ENCODE data around the gene RHBDD1.
"Not testable (repeated sequence)": the region's sequence is repeated elsewhere in the genome, so short reads cannot be mapped to it uniquely, and the experiment has no call there.

The RHBDD1 gene

DNA sequence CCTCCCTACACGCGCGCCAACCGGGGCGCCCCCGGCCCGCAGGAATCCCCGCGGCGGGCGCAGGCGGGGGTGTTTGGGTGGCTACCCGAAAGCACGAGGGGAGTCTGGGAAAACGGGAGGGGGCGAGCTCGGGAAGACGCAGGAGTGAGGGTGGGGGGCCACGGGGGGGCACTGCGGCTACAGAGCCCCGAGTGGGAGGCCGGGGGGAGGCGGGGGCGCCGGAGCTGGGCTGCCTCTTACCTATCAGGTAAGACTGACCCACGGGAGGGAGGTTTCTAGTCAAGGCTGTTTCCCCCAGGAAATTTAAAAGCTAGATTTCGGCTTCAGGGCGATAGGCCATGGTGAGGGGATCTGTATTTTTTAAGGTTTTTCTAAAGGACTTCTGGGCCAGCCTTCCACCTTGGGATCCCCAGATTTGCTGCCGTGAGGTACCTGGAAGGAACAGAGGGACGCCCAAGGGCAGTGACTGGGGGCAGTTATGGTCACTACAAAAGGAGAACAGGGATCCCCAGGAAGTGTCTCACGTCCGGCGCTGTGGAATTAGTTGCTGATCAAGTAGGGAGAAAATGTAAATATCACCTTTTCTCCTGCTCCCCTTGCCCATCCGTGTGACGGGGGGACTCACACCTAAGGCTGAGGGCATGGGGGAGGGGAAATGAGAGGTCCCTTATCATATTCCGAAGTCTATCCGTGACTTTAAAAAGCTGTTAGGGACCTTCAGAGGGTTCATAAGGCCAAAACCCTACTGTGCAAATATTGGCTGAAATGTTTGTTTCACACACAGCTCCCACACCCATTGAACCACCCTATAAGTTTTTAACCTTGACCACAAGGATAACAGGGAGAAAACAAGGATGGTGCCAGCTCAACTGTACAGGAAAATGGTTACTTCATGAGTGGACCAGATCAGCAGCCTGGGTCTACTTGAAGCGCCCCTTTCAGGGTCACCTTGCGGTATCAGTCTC, 35.6 kb upstream of the RHBDD1 start:
- no peak for DNase-seq

GRCh38 chr2:226800941-226801784, 34.7 kb upstream of the RHBDD1 start:
- peak; percentile 82 for DNase-seq

GRCh38 chr2:226802573-226802972, 33.3 kb upstream of the RHBDD1 start:
- peak; percentile 63 for DNase-seq

- DNase-seq: no peak
Measured at GRCh38 chr2:226803410-226803809, 32.4 kb upstream of the RHBDD1 start.

DNA sequence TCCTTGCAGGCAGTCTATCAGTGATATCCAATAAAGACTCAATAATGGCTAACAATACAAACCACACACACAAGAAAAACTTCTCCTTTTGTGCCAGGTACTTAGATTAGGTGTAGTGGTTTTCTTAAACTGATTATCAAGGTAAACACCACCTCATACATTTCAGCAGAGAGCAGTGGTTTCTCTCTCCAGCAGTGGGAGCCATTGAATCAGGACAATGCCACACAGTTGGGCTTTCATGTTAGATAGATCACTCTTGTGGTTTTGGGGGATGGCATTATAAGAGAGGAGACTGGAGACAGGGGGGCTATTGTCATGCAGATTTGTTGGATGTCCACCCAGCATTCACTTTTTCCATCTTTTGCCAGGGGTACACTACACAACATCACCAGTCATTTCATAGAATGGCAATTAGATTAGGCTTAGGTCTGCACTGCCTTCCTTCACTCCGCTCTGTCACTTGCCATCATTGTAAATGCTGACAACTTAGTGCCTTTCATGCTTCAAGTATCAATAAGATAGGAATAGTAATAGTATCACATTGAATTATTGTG, 22.6 kb upstream of the RHBDD1 start:
- no peak for DNase-seq

DNA sequence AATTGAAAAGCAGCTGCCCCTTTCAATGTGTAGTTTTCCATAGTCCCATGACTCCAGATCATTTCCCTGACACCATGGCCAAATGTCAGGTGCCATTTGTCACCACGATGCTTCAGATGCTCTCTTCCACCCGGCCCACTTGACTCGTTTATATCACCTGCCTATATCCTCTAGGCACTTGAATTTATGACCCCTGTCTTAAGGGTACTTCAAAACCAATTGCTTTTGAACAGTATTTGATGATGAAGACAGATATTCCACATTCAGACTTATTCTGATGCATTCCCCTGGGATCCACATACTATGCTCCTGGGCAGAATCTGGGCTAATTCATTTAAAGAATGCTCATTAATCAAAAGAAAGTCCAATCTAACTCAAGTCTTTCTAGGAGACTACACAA, 16.9 kb upstream of the RHBDD1 start:
- DNase-seq: no peak

DNA sequence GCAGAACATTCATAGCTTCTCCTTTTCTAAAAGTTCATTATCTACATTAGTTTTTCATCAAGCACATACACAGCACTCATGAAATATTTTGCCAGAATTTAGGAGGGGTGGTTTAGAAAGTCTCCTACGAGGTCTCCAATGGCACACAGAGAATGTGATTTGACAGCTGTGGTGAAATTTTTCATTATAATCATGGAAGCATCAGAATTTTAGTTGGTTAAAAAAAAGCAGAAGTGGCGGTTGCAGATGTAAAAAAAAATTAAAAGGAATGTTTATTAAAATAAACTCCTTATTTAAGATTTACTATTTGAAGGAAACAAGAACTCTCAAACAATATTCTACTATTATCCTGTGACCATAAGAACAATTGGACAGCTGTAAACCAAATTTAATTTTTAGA, 10.8 kb upstream of the RHBDD1 start:
- DNase-seq: no peak

GRCh38 chr2:226828191-226828590, 7.7 kb upstream of the RHBDD1 start:
- no peak for DNase-seq

DNA sequence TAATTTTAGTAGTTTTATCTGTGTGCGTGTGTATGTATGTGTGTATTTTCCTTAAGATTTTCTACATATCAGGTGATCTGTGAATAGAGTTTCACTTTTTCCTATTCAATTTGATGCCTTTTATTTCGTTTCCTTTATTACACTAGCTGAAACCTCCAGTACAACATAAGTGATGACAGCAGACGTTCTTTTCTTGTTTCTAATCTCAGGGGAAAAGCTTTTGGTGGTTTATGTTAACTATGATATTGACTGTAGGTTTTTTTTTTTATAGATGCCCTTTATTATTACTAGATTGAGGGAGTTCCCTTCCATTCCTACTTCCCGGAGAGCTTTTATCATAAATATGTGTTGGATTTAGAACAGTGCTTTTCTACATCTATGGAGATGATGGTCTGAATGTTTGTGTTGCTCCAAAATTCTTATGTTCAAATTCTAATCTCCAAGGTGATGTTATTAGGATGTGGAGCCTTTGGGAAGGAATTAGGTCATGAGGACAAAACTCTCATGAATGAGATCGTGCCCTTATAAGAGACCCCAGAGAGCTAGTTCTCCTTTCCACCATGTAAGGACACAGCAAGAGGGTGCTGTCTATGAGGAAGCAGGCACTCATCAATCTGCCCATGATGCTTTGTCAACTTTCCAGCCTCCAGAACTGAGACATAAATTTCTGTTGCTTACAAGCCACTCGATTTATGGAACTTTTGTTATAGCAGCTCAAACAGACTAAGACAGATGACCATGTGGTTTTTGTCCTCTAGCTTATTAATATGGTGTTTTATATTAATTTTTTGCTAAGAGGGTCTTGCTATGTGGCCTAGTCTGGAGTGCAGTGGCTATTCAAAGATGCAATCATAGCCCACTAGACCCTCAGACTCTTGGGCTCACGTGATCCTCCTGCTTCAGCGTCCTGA, 5.9 kb upstream of the RHBDD1 start:
- DNase-seq: no peak

DNA sequence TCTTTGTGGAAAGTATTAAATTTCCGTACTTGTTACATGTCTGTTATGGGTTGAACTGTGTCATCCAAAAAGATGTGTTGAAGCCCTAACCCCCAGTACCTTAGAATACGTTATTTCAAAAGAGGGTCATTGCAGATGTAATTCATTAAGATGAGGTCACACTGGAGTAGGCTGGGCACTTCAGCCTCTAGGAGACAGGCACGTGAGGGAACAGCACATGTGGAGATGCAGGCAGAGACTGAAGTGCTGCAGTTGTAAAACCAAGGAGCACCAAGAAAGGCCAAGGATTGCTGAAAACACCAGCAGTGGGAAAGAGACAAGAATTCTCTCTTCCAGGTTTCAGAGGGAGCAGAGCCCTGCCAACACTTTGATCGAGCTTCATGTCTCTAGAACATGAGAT, 4.6 kb upstream of the RHBDD1 start:
- no peak for DNase-seq

DNA sequence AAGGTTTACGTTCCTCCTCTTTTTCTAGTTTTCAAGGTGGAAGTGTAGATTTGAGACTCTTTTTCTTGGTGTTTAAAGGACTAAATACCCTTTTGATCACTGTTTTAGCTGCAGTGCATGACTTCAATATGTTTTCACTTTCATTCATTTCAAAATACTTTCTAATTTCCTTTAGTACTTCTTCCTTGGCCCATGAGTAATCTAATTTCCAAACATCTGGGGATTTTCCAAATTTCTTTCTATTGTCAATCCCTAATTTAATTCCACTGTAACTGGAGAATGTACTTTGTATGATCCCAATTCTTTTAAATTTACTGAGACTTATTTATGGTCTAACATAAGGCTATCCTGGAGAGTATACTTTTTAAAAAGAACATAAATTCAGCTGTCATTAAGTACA, 3.8 kb upstream of the RHBDD1 start:
- no peak for DNase-seq

DNA sequence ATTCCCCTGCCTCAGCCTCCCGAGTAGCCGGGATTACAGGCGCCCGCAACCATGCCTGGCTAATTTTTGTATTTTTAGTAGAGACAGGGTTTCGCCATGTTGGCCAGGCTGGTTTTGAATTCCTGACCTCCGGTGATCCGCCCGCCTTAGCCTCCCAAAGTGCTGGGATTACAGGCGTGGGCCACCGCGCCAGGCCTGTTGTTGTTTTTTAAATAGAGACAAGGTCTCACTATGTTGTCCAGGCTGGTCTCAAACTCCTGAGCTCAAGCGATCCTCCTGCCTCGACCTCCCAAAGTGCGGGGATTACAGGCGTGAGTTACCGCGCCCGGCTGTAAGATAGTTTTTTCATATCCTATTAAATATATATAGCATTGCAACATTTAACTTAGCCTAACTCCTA, 974 bp upstream of the RHBDD1 start:
- DNase-seq: not testable (repeated sequence)

GRCh38 chr2:226835420-226835795, 446 bp upstream of the RHBDD1 start:
- no peak for DNase-seq

DNA sequence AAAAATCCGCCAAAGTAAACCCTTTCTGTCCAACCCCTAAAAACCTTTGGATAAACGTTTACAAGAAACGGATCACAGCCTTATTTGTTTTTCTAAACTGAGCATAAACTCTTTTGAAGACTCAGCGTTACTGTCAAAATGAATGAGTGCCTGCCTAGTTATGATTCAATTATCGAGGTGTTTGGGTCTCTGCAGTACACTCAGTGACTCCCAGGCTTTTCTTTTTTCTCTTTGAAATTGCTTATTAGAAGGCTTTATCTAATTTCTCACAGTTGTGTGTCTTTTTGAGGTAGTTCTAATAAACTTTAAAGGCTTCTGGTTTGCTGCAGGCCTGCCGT, 663 bp downstream of the RHBDD1 start:
- no peak for DNase-seq

DNA sequence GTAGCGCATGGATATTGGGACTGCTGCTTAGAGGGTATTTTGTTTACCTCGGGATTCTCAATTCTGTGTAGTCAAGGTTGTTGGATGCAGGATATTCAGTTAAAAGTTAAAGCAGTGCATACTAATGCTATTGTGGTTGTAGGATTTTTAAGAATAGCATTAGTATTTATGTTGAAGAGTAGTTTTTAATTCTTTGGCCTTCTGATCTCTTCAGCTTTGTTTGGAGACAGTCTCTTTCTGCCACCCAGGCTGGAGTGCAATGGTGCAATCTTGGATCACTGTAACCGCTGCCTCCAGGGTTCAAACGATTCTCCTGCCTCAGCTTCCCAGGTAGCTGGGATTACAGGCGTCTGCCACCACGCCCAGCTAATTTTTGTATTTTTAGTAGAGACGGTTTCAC, 1.5 kb downstream of the RHBDD1 start:
- no peak for DNase-seq

DNA sequence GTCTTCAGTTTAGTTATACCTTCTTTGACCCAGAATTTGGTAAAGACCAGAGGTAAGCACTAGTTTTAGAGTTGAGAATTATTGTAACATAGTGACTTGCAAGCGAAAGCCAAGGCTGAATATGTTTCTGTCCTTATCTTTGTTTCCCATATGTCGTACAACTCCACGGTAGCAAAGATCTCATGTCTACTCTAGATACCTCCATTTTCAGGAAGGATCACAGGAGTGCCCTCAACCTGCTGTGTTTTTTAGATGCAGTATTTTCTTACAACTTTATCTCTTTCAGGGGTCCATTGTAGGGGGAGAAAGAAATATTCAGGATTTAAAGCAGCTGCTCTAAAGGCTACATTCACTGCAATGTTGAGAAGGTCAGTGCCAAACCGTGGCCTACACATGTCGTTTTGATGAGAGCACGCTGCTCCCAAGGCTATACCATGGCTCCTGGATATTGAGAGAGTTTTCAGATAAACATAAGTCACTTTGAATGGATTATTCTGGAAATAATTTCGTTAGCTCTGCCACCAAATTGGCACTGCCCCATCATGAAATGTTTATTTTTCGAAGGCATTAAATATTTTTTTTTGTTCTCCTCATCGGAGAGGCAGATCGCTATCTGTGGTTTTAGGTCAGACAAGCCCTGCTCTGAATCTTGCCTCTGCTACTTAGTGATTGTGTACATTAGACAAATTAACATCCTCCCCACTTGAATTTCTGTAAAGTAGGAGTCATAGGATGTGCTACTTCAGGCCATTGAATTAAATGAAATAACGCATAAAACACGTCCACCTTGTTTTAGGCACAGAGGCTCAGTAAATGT, 2.1 kb downstream of the RHBDD1 start:
- no peak for DNase-seq

GRCh38 chr2:226838722-226839121, 2.9 kb downstream of the RHBDD1 start:
- DNase-seq: no peak

DNA sequence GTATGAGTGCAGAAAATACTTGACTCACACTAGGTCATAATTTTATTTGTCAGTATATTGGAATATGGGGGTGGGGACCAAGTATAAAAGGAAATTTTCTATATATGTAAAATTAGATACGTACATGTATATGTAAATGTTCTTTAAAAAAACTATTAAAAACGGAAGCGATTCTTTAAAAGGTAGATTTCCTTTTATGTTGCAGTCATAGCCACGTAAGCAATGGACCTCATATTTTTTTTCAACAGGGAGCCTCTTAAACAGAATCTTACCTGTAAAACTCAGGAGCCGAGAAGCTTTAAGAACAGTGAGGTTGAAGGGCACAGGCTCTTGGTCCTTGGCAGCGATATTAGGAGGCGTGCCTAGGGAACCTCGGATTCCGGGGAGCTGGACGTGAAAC, 3.3 kb downstream of the RHBDD1 start:
- no peak for DNase-seq

GRCh38 chr2:226839951-226840350, 4.1 kb downstream of the RHBDD1 start:
- no peak for DNase-seq

DNA sequence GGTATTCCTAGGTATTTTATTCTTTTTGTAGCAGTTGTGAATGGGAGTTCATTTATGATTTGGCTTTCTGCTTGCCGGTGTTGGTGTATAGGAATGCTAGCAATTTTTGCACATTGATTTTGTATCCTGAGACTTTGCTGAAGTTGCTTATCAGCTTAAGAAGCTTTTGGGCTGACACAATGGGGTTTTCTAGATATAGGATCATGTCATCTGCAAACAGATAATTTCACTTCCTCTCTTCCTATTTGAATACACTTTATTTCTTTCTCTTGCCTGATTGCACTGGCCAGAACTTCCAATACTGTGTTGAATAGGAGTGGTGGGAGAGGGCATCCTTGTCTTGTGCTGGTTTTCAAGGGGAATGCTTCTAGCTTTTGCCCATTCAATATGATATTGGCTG, 7.1 kb downstream of the RHBDD1 start:
- not testable (repeated sequence) for DNase-seq

- no peak for DNase-seq
Measured at GRCh38 chr2:226845386-226846116, 9.7 kb downstream of the RHBDD1 start.
